NCI-H1105 (cell line): Measurements from ENCODE around the gene TUBA1C.
"Not testable (repeated sequence)": the region's sequence is repeated elsewhere in the genome, so short reads cannot be mapped to it uniquely, and the experiment has no call there.

Experiments
- DNase-seq: peaks from one replicate; lab custom pipeline; 2025; lab: John Stamatoyannopoulos, UW

The TUBA1C gene

DNA sequence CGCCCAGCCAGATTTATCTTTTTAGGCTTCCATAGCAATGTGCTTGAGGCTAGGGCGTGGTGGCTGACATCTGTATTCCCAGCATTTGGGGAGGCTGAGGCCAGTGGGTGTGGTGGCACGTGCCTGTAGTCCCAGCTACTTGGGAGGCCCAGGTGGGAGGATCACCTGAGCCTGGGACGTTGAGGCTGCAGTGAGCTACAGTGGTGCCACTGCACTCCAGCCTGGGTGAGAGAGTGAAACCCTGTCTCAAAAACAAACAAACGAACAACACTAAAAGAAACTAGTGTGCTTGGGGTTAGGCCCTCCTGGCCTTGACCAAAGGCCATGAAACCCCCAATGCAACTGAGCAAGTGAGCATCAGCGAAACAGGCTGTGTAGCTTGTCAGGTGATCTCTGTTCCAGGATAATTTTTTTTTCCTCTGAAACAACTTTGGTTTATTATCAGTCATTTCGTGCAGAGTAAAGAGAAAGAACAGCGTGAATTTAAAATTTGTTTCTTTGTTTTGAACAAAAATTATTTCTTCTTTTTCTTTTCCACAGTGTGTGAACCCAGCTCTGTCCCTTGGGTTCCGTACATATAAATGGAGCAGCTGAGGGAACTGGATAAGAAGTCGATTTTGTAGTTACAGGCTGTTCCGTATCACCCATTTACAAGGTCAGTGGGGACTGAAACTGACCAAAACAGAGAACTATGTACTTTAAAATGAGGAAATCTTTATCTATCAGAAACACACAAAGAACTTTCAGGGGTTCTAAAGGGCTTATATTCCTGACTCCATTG, 8.8 kb upstream of the TUBA1C start:
- no peak for DNase-seq

DNA sequence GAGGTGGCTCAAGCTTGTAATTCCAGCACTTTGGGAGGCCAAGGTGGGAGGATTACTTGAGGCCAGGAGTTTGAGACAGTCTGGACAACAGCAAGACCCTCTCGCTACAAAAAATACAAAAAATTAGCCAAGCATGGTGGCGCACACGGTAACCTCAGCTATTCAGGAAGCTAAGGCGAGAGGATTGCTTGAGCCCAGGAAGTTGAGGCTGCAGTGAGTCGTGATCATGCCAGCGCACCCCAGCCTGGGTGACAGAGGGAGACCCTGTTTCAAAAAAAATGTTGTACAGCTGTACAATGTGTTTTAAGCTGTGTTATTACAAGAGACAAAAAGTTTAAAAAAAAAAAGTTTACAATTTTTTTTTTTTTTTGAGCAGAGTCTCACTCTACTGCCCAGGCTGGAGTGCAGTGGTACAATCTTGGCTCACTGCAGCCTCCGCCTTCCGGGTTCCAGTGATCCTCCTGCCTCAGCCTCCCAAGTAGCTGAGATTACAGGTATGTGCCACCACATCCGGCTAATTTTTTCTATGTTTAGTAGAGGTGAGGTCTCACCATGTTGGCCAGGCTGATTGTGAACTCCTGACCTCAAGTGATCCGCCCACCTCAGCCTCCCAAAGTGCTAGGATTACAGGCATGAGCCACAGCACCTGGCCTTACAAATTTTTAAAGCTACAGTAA, 7.2 kb upstream of the TUBA1C start:
- DNase-seq, result not testable (repeated sequence)

DNA sequence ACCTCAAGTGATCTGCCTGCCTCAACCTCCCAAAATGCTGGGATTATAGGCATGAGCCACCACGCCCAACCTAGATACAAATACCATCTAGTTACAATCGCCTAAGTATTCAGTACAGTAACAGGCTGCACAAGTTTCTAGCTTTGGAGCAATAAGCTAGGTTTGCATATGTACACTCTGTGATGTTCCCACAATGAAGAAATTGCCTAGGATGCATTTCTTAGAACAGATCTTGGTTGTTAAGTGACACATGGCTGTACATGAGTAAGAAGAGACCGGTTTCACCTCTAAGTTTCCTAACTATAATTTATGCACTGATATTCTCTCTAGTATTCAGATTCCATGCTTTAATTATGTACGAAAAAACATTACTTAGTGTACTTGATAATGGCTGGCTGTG, 5.4 kb upstream of the TUBA1C start:
- no peak for DNase-seq

DNA sequence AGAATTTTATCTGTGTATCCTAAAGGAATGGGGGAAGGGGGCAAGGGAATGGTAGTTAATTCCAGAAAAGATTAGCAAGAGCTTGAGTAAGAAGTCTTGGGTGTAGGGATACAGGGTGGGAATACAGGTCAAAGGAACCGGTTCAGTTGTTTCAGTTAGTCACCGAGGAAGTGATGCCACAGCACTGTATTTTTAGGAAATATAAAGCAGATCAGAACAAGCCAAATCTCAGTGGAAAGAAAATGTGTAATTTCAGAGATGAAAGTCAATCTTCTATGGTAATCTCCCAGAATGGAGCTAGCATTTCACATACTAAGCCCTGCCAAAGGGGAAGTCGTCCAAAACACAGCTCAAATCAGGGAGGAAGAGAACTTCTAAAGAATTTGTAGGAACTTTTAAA, 4.7 kb upstream of the TUBA1C start:
- no peak for DNase-seq

DNA sequence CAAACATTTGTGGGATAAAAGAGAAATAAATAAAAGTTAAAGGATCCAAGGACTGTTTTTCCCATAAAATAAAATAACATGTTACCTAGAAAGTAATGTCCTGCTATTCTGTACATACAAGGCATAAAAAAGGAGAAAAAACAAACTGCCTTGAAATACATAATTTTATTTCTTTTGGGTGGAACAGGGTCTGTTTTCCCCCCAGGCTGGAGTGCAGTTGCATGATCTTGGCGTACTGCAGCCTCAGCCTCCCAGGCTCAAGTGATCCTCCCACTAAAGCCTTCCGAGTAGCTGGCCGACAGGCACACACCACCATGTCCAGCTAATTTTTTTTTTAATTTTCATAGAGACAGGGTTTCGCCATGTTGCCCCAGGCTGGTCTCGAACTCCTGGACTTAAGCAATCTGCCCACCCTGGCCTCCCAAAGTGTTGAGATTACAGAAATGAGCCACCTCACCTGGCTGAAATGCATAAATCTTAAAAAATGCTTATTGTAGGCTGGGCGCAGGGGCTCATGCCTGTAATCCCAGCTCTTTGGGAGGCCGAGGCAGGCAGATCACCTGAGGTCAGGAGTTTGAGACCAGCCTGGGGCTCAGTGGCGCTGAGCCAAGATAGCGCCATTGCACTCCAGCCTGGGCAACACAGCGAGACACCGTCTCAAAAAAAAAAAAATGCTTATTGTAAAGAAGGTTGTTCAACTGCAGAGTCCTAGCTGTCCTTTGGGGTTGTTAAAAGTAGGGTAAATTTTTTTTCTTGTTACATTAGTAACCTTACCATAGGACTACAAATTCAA, 4.1 kb upstream of the TUBA1C start:
- DNase-seq, result no peak

DNA sequence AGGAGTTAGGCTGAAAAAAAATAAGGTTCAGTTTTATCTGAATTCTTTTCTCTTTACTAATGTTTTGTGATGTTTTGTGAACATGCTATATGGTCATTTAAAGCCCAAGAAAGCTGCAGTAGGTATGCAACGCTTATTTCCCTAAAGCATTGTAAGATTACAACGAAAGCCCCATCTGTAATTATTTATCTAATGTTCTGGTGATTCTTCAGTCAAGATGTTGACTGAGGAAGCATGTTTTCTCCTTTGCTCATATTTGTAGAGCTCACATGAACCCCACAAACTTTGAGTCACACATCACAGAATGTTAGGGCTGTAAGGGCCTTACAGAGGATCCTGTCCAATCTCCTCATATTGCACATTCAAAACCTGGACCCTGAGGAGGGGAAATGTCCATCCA, 3.2 kb upstream of the TUBA1C start:
- no peak for DNase-seq

- DNase-seq, result no peak
Observed at GRCh38 chr12:49263400-49263763, 1.5 kb upstream of the TUBA1C start.

DNA sequence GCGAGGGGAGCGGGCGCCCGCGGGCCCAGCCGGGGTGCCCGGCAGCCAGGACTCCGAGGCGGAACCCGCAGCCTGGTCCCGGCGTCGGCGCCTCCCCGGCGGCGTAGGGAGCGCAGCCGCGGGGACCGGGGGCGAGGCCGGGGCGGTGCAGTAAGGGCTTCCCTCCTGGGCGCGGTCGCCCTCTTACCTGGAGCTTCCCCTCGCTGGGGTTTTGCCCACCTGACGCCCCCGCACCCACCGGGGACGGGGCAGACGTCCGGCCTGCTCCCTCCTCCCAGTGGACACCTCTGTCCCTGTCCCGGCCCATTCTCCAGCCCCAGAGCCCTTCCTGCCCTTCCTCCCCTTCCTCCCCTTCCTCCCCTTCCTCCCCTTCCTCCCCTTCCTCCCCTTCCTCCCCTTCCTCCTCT, 413 bp upstream of the TUBA1C start:
- DNase-seq, result no peak

- DNase-seq, result not testable (repeated sequence)
Observed at GRCh38 chr12:49269191-49269590, 4.3 kb downstream of the TUBA1C start.

- no peak for DNase-seq
Observed at GRCh38 chr12:49272790-49273725, 8.2 kb downstream of the TUBA1C start.

GRCh38 chr12:49273726-49274395, 9.0 kb downstream of the TUBA1C start:
- DNase-seq, result no peak

DNA sequence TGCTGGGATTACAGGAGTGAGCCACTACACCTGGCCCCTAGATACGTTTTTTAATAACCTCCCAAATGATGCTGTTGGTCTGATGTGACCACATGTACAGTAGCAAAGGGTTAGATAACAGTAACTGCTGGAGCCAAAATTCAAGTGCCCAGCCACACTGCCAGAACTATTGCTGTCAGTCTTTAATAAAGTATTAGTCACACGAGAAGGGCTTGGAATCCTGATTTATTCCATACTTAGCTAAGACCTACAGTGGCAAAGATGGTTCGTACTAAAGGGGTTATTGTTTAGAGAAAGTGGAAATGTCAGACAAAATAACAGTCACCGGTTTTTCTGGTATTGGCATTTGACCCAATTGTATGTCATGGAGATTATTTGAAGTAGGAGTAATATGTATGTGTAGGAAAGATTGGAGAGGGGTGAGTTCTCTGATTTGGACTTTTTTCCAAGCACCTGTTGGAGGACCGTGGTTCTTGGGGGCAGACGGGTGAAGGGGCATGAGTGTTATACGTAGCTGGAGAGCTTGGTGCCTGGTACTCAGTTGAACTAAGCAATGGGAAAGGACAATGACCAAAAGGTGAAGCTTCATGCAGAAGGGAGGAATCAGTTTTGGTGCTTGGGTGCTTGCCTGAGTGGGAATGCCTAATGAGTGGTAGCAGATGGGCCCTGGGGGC, 9.7 kb downstream of the TUBA1C start:
- no peak for DNase-seq

DNA sequence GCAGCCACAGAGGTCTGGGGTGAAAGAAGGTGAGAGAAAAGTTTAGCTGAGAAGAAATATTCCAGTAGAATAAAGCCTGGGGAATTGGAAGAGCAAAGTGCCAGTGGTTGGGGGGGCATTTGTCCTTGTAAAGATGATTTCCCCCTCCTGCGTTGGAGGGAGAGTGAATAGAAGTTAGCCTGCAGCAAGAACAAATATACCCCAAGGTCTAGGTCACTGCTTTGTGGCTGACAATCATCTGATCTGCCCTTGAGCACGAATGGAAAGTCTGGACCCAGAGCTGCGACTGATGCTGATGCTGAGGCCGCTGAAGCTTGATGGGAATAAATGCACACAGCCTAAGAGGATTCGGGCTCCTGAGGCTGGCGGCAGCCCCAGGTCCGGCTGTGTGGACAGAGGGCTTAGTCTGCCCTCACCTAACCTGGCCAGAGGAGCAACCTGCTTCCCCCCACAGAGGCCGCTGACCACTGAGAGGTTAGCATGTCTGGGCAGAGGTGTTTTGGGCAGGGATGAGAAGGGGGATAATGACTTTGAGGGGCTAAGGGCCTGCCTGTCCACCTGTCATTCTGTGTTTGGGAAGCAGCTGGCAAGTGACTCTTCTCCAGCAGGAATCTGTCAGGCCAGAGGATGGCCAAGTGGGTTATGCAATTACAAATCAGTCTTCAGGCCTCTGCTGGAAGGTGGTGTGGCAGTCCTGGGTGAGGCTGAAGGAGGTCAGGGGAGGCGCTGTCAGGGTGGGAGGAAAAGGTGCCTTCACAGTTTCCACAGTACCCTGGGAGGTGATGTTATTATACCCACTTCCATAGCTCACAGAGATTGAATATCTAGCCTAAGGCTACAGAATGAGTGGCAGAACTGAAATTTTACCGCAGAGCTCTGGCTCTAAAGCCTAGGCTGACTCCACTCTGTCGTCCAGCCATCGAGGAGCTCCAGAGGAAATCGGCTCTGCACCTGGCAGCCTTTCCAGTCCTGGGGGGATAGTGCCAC, 11.7 kb downstream of the TUBA1C start:
- DNase-seq, result no peak

DNA sequence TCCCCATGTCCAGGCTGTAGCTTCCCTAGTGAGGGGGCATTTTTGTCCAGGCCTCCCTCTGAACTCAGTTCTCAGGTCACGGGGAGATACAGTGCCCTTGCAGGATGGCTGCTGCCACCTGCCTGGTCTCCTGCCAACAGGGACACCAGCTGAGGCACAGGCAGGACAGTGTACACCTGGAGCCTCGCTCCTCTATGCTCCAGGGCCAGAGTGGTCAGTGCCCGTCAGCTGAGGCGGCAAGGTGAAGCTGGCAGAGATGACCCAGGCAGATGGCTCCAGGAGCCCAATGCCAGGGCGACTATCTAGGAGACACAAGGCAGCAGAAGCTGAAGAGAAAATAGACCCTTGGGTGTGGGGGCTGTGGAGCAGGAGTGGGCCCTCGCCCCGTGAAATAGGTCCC, 12.6 kb downstream of the TUBA1C start:
- no peak for DNase-seq

GRCh38 chr12:49279706-49280159, 14.9 kb downstream of the TUBA1C start:
- no peak for DNase-seq

DNA sequence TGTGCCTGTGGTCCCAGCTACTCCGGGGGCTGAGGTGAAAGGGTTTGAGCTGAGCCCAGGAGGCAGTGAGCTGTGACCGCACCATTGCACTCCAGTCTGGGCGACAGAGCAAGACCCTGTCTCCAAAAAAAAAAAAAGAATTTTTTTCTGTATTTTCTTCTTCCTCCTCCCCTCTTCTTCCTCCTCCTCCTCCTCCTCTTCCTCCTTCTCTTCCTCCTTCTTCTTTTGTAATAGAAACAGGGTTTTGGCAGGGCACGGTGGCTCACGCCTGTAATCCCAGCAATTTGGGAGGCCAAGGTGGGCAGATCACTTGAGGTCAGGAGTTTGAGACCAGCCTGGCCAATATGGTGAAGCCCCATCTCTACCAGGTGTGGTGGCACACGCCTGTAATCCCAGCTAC, 15.7 kb downstream of the TUBA1C start:
- not testable (repeated sequence) for DNase-seq

- DNase-seq, result no peak
Observed at GRCh38 chr12:49282302-49282701, 17.4 kb downstream of the TUBA1C start.

GRCh38 chr12:49282740-49283375, 18.0 kb downstream of the TUBA1C start:
- not testable (repeated sequence) for DNase-seq
